Measurements from ENCODE around the gene RIMS4.
"Not testable (repeated sequence)": the region's sequence is repeated elsewhere in the genome, so short reads cannot be mapped to it uniquely, and the experiment has no call there.

Gene RIMS4

DNA sequence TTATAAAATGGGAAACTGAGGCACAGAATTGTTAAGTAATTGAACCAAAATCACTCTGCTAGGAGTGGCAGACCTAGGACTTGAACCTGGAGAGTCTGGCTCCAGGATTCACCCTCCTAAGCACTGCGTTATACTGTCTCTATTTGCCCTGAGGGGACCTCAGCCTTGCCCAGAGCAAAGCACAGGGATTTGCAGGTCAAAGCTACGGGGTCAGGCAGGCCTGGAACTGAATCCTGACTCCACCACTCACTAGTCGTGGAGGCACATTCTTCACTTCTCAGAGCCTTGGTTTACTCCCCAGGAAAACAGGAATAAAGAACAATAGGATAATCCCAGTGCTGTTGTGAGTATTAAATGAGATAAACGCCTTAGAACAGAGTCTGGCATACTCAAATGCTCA, 45.3 kb downstream of the RIMS4 start:
- no peak overlapping the region for H3K27ac ChIP-seq
- CTCF ChIA-PET: no interaction called here
- TF ChIP-seq, protein P1, sequence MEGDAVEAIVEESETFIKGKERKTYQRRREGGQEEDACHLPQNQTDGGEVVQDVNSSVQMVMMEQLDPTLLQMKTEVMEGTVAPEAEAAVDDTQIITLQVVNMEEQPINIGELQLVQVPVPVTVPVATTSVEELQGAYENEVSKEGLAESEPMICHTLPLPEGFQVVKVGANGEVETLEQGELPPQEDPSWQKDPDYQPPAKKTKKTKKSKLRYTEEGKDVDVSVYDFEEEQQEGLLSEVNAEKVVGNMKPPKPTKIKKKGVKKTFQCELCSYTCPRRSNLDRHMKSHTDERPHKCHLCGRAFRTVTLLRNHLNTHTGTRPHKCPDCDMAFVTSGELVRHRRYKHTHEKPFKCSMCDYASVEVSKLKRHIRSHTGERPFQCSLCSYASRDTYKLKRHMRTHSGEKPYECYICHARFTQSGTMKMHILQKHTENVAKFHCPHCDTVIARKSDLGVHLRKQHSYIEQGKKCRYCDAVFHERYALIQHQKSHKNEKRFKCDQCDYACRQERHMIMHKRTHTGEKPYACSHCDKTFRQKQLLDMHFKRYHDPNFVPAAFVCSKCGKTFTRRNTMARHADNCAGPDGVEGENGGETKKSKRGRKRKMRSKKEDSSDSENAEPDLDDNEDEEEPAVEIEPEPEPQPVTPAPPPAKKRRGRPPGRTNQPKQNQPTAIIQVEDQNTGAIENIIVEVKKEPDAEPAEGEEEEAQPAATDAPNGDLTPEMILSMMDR (conservative IDR thresholded peaks at IDR 0.05; ENCODE audit: low read depth): no peak

DNA sequence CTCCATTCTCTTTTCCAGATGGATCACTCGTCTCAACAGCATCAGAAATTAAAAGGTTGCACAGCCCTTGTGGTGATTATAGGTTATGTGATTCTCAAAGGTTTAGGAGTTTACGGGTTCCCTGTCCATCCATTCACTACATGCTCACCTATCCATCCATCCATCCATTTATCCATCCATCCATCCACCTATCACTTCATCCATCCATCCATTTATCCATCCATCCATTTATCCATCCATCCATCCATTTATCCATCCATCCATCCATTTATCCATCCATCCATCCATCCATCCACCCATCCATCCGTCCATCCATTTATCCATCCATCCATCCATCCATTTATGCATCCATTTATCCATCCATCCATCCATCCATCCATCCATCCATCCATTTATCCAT, 46.5 kb downstream of the RIMS4 start:
- H3K27ac ChIP-seq; DNase-seq (ENCODE audit: low spot score); POLR2A ChIA-PET (ENCODE audit: low non-redundant PET): not testable (repeated sequence)
- CTCF ChIA-PET: interaction anchor here (1.8 kb wide), 1 partner anchor 16 kb away, joined by 5 read pairs; no protein-coding TSS in a partner anchor

More for the DNA sequence above, 45.3 kb downstream of the RIMS4 start:
- POLR2A ChIA-PET (ENCODE audit: low non-redundant PET): no interaction called here
- no peak for DNase-seq (ENCODE audit: low spot score)

- no peak for DNase-seq (ENCODE audit: low spot score)
Measured at GRCh38 chr20:44762466-44763140, 47.7 kb downstream of the RIMS4 start.

DNA sequence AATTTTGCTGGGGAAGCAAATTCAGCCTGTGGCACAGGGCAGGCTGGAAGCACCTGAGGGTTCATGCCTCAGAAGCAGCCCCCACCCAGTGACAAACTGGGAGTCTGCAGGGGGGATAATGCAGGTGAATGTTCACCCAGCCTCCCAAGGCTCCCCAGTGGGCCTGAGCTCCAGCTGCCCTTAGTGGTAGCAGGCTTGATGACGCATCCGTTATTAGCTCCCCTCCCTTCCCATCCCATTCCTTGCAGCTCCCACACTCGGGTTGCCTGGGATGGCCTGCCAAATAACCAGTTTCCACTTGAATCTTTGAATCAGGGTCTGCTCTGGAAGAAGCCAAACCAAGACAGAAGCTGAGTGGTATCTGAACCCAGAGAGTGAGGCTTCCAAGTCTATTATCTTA, 48.9 kb downstream of the RIMS4 start:
- ChIA-PET POLR2A (ENCODE audit: low non-redundant PET) (no interaction called here), CTCF (interaction anchor here (0.6 to 1.5 kb wide), 4 partner anchors 8 to 127 kb away, joined by 3 to 5 read pairs (median 3); no protein-coding TSS in a partner anchor)
- DNase-seq (ENCODE audit: low spot score): no peak

More at GRCh38 chr20:44762466-44763140, 47.7 kb downstream of the RIMS4 start:
- POLR2A ChIA-PET (ENCODE audit: low non-redundant PET): no interaction called here
- TF ChIP-seq, protein P1 (conservative IDR thresholded peaks at IDR 0.05; ENCODE audit: low read depth): no peak
- no peak overlapping the region for H3K27ac ChIP-seq
- CTCF ChIA-PET: interaction anchor here (0.6 to 1.8 kb wide), 3 partner anchors 12 to 98 kb away, joined by 3 to 5 read pairs (median 3); no protein-coding TSS in a partner anchor

GRCh38 chr20:44759595-44759994, 50.8 kb downstream of the RIMS4 start:
- TF ChIP-seq, protein P1 (conservative IDR thresholded peaks at IDR 0.05; ENCODE audit: low read depth): no peak
- POLR2A ChIA-PET (ENCODE audit: low non-redundant PET): no interaction called here
- H3K27ac ChIP-seq: no peak overlapping the region
- CTCF ChIA-PET: interaction anchor here (0.6 to 1.3 kb wide), 3 partner anchors 9 to 95 kb away, joined by 3 to 5 read pairs (median 4); no protein-coding TSS in a partner anchor
- no peak for DNase-seq (ENCODE audit: low spot score)

More for the DNA sequence above, 48.9 kb downstream of the RIMS4 start:
- TF ChIP-seq, protein P1 (conservative IDR thresholded peaks at IDR 0.05; ENCODE audit: low read depth): no peak
- H3K27ac ChIP-seq: no peak overlapping the region

DNA sequence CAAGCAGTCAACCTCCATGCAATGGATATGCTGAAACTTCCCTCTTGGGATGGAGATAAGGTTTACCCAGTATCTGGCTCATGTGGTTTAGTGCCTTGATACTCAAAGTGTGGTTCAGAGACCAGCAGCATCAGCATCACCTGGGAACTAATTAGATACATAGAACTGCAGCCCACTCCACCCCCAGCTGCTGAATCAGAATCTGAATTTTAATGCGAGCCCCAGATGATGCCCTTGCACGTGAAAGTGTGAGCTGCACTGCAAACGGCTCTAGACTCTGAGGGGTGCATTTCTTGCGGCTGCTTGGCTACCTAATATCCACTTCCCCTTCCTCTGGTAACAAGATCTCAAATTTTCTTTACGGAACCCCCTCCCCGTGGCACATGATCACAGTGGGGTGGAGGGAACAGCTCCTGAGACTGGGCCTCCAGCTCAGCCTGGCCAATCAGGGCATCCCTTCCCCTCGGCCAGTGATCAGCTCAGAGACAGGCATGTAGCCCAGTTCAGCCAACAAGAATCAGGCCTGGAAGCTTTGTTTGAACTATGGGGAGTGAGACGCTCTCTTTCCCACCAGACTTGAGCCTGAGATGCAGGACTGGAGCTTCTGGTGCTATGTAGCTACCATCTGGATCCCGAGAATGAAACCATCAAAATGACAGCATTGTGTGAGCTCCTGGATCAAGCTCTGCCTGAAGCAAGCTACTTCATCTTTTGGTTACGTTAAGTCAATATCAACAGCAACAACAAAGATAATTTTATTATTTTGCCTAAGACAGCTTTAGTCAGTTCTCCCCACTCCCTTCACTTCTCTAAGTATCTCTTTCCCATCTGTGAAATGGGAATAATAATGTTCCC, 51.9 kb downstream of the RIMS4 start:
- TF ChIP-seq, protein P1 (conservative IDR thresholded peaks at IDR 0.05; ENCODE audit: low read depth): no peak
- no peak for DNase-seq (ENCODE audit: low spot score)
- no peak overlapping the region for H3K27ac ChIP-seq
- POLR2A ChIA-PET (ENCODE audit: low non-redundant PET): no interaction called here
- CTCF ChIA-PET: interaction anchor here (0.6 to 2.2 kb wide), 4 partner anchors 10 to 308 kb away, joined by 3 to 15 read pairs (median 4); no protein-coding TSS in a partner anchor

Data from RWPE1 (cell line).